Prostate gland (tissue), 2 donors: ENCODE data around the gene CDIPT. TPM values are rescaled to one million over a fixed set of nuclear protein-coding genes. Genes with fewer than 3 reads are reported as not detected.
A peak's percentile ranks its signal among the peaks of the same experiment; 100 is the strongest.

Experiments used
- DNase-seq: peaks from one replicate; pipeline ENCODE4 v3.0.0-alpha.2; 2019; ENCODE audit warnings: low spot score
- H3K27ac ChIP-seq, 2 donors: fragments of 200-600 bp; sonication (generic); 2 replicates each; pipeline ENCODE4 v1.5.1; 2017 to 2019
- H3K27me3 ChIP-seq: fragments of 200-600 bp; sonication (generic); replicated peaks from 2 replicates; pipeline ENCODE4 v1.5.1; 2019; ENCODE audit not compliant: insufficient read depth
- H3K36me3 ChIP-seq, 2 donors: fragments of 200-600 bp; sonication (generic); 1 replicate in 1 of 2; 2 replicates in 1 of 2; pipeline versions ENCODE4 v1.5.1 to v1.8.1; 2017 to 2019
- H3K4me1 ChIP-seq: fragments of 200-600 bp; sonication (generic); replicated peaks from 2 replicates; pipeline ENCODE4 v1.5.1; 2019
- H3K4me3 ChIP-seq, 2 donors: fragments of 200-600 bp; sonication (generic); 2 replicates each; pipeline ENCODE4 v1.5.1; 2017 to 2019
- H3K9me3 ChIP-seq: fragments of 200-600 bp; sonication (generic); 2 replicates; pipeline ENCODE4 v1.5.1; 2017
- CTCF ChIP-seq, 4 experiments: fragments of 200-600 bp in 2 of 4; fragments of 450-650 bp in 2 of 4; sonication (generic) in 2 of 4; IDR thresholded peaks; 1 replicate in 3 of 4; 2 replicates in 1 of 4; pipeline ENCODE4 v1.5.1; 2016 to 2019; ENCODE audit warnings: antibody characterized with exemption in 4 of 4, mild to moderate bottlenecking in 2 of 4, moderate library complexity in 2 of 4
- POLR2A ChIP-seq: fragments of 450-650 bp; IDR thresholded peaks from one replicate; pipeline ENCODE4 v1.6.1; 2016; ENCODE audit warnings: antibody characterized with exemption, mild to moderate bottlenecking
- POLR2AphosphoS5 ChIP-seq: sonication (generic); formaldehyde crosslinking; IDR thresholded peaks from one replicate; pipeline ENCODE4 v1.6.1; 2017; ENCODE audit warnings: antibody characterized with exemption
- WGBS: methylation state at CpG from one replicate; pipeline ENCODE4 v1.1.5; 2018; 5-methylcytosine and 5-hydroxymethylcytosine counted together
- intact Hi-C: fragments of 100-400 bp; cut with DNase I; formaldehyde crosslinking; loops from one replicate; pipeline ENCODE4 v1.14.2; 2022
- total RNA-seq, 2 donors: library from RNA; depleted of rRNA; stranded (reverse); fragments of >200 nt; gene quantifications; one replicate each; pipeline ENCODE4 v1.1.0, GENCODE V29; 2016

The CDIPT gene
- total RNA-seq, 2 donors from 2014 or later, result 121 to 132 TPM

DNA sequence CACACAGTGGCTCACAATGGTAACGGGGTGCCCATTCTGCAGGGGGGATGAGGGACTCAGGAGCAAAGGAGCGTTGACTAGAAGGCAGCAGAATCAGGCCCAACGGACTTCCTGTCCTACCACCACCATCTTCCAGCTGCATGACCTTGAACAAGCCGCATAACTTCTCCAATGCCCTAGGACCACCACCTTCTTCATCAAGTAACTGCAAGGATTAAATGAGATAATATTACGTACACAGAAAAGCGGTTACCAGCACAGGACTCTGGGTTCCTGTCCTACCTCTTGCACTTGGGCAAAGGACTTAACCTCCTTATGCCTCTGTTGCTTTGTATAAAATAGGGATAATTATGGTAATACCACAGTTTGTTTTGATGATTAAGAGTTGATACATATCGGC, 41.9 kb upstream of the CDIPT start:
- no peak overlapping the region for H3K4me3 ChIP-seq
- no peak for DNase-seq
- H3K9me3 ChIP-seq, result no peaks in the 10 kb centered on the region
- no peaks in the 10 kb centered on the region for H3K4me1 ChIP-seq
- WGBS, result 95% methylated on average over 7 of the region's 7 CpGs
- intact Hi-C loops, result no loop called here
- TF ChIP-seq POLR2A (no peak), CTCF (IDR thresholded peaks at IDR 0.05) (no peak), POLR2AphosphoS5 (no peak)
- H3K36me3 ChIP-seq, result no peaks in the 10 kb centered on the region
- H3K27ac ChIP-seq, result no peak overlapping the region
- H3K27me3 ChIP-seq, result no peaks in the 10 kb centered on the region

GRCh38 chr16:29903590-29903989, 40.6 kb upstream of the CDIPT start:
- no peaks in the 10 kb centered on the region for H3K9me3 ChIP-seq
- H3K4me1 ChIP-seq, result peaks cover 2% of the 10 kb centered on the region
- no peak overlapping the region for H3K4me3 ChIP-seq
- no peak for DNase-seq
- 70% methylated on average over 4 of the region's 4 CpGs for WGBS
- H3K27ac ChIP-seq, result no peak overlapping the region
- intact Hi-C loops, result no loop called here
- H3K27me3 ChIP-seq, result no peaks in the 10 kb centered on the region
- H3K36me3 ChIP-seq, result no peaks in the 10 kb centered on the region
- no peak for TF ChIP-seq POLR2AphosphoS5
- no peak for TF ChIP-seq CTCF (IDR thresholded peaks at IDR 0.05)
- TF ChIP-seq POLR2A, result no peak

- DNase-seq, result no peak
- intact Hi-C loops, result no loop called here
- H3K4me3 ChIP-seq, result no peak overlapping the region
- H3K27me3 ChIP-seq, result no peaks in the 10 kb centered on the region
- TF ChIP-seq POLR2A (no peak), POLR2AphosphoS5 (no peak), CTCF (IDR thresholded peaks at IDR 0.05) (no peak)
- H3K36me3 ChIP-seq, result no peaks in the 10 kb centered on the region
- peaks cover 3% of the 10 kb centered on the region for H3K4me1 ChIP-seq
- H3K9me3 ChIP-seq, result no peaks in the 10 kb centered on the region
- 89% methylated on average over 16 of the region's 19 CpGs for WGBS
- no peak overlapping the region for H3K27ac ChIP-seq
These were observed 38.5 kb upstream of the CDIPT start for GRCh38 chr16:29901607-29901945.

GRCh38 chr16:29900888-29901606, 38.0 kb upstream of the CDIPT start:
- Histone ChIP-seq H3K27me3 (no peaks in the 10 kb centered on the region), H3K36me3 (no peaks in the 10 kb centered on the region), H3K9me3 (no peaks in the 10 kb centered on the region), H3K4me3 (peak overlapping the region in 1 of 2 donors; percentile 57), H3K27ac (no peak overlapping the region), H3K4me1 (peaks cover 3% of the 10 kb centered on the region)
- no peak for TF ChIP-seq POLR2AphosphoS5
- TF ChIP-seq POLR2A, result no peak
- TF ChIP-seq CTCF (IDR thresholded peaks at IDR 0.05), result no peak
- 43% methylated on average over 24 of the region's 31 CpGs for WGBS
- DNase-seq, result no peak
- intact Hi-C loops, result no loop called here
